Fibroblast of lung (primary cell): Measurements from ENCODE around the gene CCDC150. TPM values are rescaled to one million over a fixed set of nuclear protein-coding genes. Genes with fewer than 3 reads are reported as not detected.
"Not testable (repeated sequence)": the region's sequence is repeated elsewhere in the genome, so short reads cannot be mapped to it uniquely, and the experiment has no call there.

Experiments
- DNase-seq, 2 donors: peaks; one replicate each; pipeline versions ENCODE4 v3.0.0 to v3.0.0-alpha.2; 2010; ENCODE audit warnings: low read depth in 2 of 2
- H2AFZ ChIP-seq: 2 replicates; pipeline ENCODE4 v1.5.1; 2012; ENCODE audit warnings: low read length, control low read depth, inconsistent platforms
- H3K27ac ChIP-seq: 2 replicates; pipeline ENCODE4 v1.5.1; 2011; ENCODE audit warnings: low read length, control low read depth; ENCODE audit not compliant: insufficient read depth
- H3K27me3 ChIP-seq: 2 replicates; pipeline ENCODE4 v1.5.1; 2011; ENCODE audit warnings: mild to moderate bottlenecking, low read length; ENCODE audit not compliant: control insufficient read depth, insufficient read depth
- H3K36me3 ChIP-seq: 2 replicates; pipeline ENCODE4 v1.5.1; 2011; ENCODE audit warnings: low read length; ENCODE audit not compliant: control insufficient read depth, insufficient read depth
- H3K4me1 ChIP-seq: 2 replicates; pipeline ENCODE4 v1.5.1; 2011; ENCODE audit warnings: low read length; ENCODE audit not compliant: control insufficient read depth, insufficient read depth; ENCODE audit errors: extremely low read depth
- H3K4me2 ChIP-seq: 2 replicates; pipeline ENCODE4 v1.5.1; 2011; ENCODE audit warnings: low read length, control low read depth; ENCODE audit not compliant: insufficient read depth; ENCODE audit errors: extremely low read depth
- H3K4me3 ChIP-seq, 4 experiments: fragments of 200-600 bp in 1 of 4; sonication (generic) in 1 of 4; replicated peaks in 1 of 4; 2 replicates each; pipeline ENCODE4 v1.5.1; 2011 to 2016; ENCODE audit warnings: low read length in 4 of 4, low read depth in 3 of 4, mild to moderate bottlenecking in 3 of 4, control low read depth in 2 of 4, inconsistent platforms in 1 of 4, mixed read lengths in 1 of 4; ENCODE audit not compliant: insufficient read depth in 1 of 4; ENCODE audit errors: control extremely low read depth in 1 of 4
- H3K79me2 ChIP-seq: 2 replicates; pipeline ENCODE4 v1.5.1; 2012; ENCODE audit warnings: mild to moderate bottlenecking, low read length, inconsistent platforms; ENCODE audit not compliant: control insufficient read depth, insufficient read depth
- H3K9ac ChIP-seq: 2 replicates; pipeline ENCODE4 v1.5.1; 2011; ENCODE audit warnings: mild to moderate bottlenecking, low read length, control low read depth; ENCODE audit not compliant: insufficient read depth
- H3K9me3 ChIP-seq: 2 replicates; pipeline ENCODE4 v1.5.1; 2012; ENCODE audit warnings: low read depth, low read length; ENCODE audit not compliant: control insufficient read depth, insufficient read depth
- H4K20me1 ChIP-seq: 2 replicates; pipeline ENCODE4 v1.5.1; 2011; ENCODE audit warnings: low read length; ENCODE audit not compliant: control insufficient read depth, insufficient read depth; ENCODE audit errors: extremely low read depth
- CTCF ChIP-seq, 2 donors: IDR thresholded peaks in 1 of 2; conservative IDR thresholded peaks in 1 of 2; 1 replicate in 1 of 2; 2 replicates in 1 of 2; pipeline ENCODE4 v1.5.1; 2011 to 2012; ENCODE audit warnings: low read length in 2 of 2, control low read depth in 1 of 2, inconsistent platforms in 1 of 2, low read depth in 1 of 2, mild to moderate bottlenecking in 1 of 2
- EZH2 ChIP-seq: IDR thresholded peaks from 2 replicates; pipeline ENCODE4 v1.5.1; 2012; ENCODE audit warnings: low read length, control low read depth, mild to moderate bottlenecking; ENCODE audit errors: missing control alignments
- polyA plus RNA-seq, 2 donors: library from polyadenylated mRNA; depleted of rRNA in 1 of 2; stranded (reverse) in 1 of 2; unstranded in 1 of 2; fragments of >200 nt; gene quantifications; 2 replicates each; pipeline ENCODE4 v1.2.1, GENCODE V29; 2011 to 2012; ENCODE audit warnings: missing spikeins in 1 of 2
- total RNA-seq: library from RNA; depleted of rRNA; stranded (reverse); fragments of >200 nt; gene quantifications from 2 replicates; pipeline ENCODE4 v1.2.1, GENCODE V29; 2014

CCDC150 gene
- total and polyA plus RNA-seq, 2 donors (not counting 1 experiment from before 2014, with no cell fraction given): 1.5 to 5.1 TPM

DNA sequence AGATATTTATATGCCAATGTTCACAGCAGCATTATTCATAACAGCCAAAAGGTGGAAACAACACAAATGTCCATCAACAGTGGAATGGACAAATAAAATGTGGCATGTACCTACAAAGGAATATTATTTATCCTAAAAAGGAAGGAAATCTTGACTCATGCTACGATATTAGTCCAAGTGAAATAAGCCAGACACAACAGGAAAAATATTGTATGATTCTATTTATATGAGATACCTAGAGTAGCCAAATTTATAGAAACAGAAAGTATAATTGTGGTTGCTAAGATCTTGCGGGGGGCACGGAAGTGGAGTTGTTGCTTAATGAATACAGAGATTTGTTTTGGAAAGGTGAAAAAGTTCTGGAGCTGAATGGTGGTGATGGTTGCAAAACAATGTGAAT is 33.0 kb upstream of the CCDC150 start:
- DNase-seq: no peak
- no peaks in the 10 kb centered on the region for H3K9me3 ChIP-seq
- H3K4me2 ChIP-seq: no peak overlapping the region
- peaks cover 7% of the 10 kb centered on the region for H3K4me1 ChIP-seq
- no peak overlapping the region for H3K9ac ChIP-seq
- H3K79me2 ChIP-seq: no peaks in the 10 kb centered on the region
- H3K4me3 ChIP-seq: no peak overlapping the region
- H3K27ac ChIP-seq: no peak overlapping the region
- H2AFZ ChIP-seq: no peak overlapping the region
- no peaks in the 10 kb centered on the region for H3K36me3 ChIP-seq
- TF ChIP-seq EZH2 (no peak), CTCF (conservative IDR thresholded peaks at IDR 0.05 in 1 of 2, IDR thresholded peaks at IDR 0.05 in 1 of 2; ENCODE audit: low read depth in 1 of 2, low read length in 2 of 2) (no peak)
- no peaks in the 10 kb centered on the region for H4K20me1 ChIP-seq
- no peaks in the 10 kb centered on the region for H3K27me3 ChIP-seq

- DNase-seq: peak; percentile 13 to 14
- no peaks in the 10 kb centered on the region for H3K36me3 ChIP-seq
- no peak overlapping the region for H2AFZ ChIP-seq
- H3K4me2 ChIP-seq: no peak overlapping the region
- no peaks in the 10 kb centered on the region for H4K20me1 ChIP-seq
- peaks cover 2% of the 10 kb centered on the region for H3K4me1 ChIP-seq
- H3K9ac ChIP-seq: no peak overlapping the region
- no peaks in the 10 kb centered on the region for H3K79me2 ChIP-seq
- no peaks in the 10 kb centered on the region for H3K9me3 ChIP-seq
- H3K4me3 ChIP-seq: no peak overlapping the region
- TF ChIP-seq CTCF (conservative IDR thresholded peaks at IDR 0.05 in 1 of 2, IDR thresholded peaks at IDR 0.05 in 1 of 2; ENCODE audit: low read depth in 1 of 2, low read length in 2 of 2) (no peak), EZH2 (no peak)
- no peaks in the 10 kb centered on the region for H3K27me3 ChIP-seq
- H3K27ac ChIP-seq: no peak overlapping the region
Observed at GRCh38 chr2:196607073-196607472, 32.4 kb upstream of the CCDC150 start.

GRCh38 chr2:196607896-196608295 is 31.6 kb upstream of the CCDC150 start:
- not testable (repeated sequence) for H4K20me1 ChIP-seq, H3K9ac ChIP-seq, H3K4me1 ChIP-seq, H3K4me3 ChIP-seq, H2AFZ ChIP-seq, H3K79me2 ChIP-seq, H3K9me3 ChIP-seq, H3K4me2 ChIP-seq, H3K27me3 ChIP-seq, H3K27ac ChIP-seq, H3K36me3 ChIP-seq
- DNase-seq: peak; percentile 26 to 31
